ENCODE measurements around the gene ARL8B. TPM values are rescaled to one million over a fixed set of nuclear protein-coding genes. Genes with fewer than 3 reads are reported as not detected.
"Not testable (repeated sequence)": the region's sequence is repeated elsewhere in the genome, so short reads cannot be mapped to it uniquely, and the experiment has no call there.

ARL8B gene
- polyA plus RNA-seq, 10 donors, result 39.5 to 54.8 (median 47.7) TPM

DNA sequence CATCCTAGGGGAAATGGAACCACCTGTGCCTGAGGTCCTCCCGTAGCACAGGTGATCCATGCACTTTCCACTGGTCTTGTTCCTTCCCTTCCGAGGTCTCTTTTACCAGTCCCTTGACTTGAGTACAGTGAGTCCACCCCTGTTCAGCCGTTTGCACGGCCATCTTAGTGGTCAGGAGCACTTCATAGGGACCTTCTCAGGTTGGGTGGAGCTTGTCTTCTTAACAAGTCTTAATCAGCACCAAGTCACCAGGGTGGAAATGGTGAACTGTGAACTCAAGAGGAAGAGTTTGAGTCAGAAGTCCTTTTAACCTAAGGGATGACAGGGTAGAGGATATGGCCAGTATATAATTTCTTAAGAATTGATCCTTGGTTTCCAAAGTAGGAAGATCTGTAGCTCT lies 21.4 kb downstream of the ARL8B start:
- DNase-seq, result no peak

DNA sequence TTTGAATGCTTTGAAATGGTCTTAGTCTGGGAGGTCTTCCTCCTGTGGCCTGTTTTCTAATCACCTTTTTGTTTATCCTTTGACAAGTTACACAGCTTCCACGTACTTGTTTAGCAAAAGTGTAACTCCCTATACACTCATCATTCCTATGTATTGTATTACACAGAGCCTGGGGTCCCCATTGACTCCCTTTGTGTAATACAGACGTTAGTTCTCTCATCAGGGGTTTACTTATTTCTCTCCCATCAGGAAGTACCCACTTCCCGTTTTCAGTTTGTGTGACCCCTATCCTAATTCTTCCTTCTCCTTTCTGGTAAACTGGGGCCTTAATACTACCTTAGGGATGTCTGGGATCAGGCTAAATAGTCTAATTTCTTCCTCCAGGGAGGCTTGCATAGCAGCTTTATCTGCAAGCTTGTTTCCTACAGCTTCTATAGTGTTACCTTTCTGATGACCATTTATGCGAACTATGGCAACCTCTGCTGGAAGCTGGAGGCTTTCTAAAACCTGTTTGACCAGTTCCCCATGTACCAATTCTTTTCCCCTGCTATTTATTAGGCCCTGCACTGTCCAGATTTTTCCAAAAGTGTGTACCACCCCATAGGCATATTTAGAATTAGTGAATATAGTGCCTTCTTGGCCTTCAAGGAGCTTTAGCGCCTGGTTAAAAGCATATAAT lies 22.4 kb downstream of the ARL8B start:
- no peak for DNase-seq

DNA sequence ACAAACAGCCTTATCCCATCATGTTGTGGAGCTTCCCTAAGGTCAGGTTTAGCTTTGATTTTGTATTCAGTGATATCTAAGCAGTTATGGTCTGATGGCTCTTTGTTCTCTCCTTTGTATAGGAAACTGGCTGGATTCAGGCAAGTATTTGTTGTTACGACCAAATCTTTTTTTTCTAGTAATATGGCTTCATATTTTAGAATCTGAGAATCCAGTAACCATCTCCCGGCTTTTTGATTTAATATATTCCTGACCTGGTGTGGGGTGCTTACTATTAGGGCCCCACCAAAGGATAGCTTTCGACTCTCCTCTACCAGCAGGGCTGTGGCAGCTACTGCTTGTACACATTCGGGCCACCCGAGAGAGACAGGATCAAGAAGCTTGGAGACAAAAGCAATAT lies 23.0 kb downstream of the ARL8B start:
- no peak for DNase-seq

DNA sequence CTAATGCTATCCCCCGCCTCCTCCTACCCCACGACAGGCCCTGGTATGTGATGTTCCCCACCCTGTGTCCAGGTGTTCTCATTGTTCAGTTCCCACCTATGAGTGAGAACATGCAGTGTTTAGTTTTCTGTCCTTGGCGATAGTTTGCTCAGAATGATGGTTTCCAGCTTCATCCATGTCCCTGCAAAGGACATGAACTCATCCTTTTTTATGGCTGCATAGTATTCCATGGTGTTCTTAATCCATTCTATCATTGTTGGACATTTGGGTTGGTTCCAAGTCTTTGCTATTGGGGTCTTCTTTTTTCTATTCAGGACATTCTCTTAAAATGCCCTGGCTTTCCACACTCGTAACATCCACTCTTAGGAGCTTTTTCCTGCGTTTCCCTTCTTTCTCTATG lies 25.1 kb downstream of the ARL8B start:
- DNase-seq, result not testable (repeated sequence)

DNA sequence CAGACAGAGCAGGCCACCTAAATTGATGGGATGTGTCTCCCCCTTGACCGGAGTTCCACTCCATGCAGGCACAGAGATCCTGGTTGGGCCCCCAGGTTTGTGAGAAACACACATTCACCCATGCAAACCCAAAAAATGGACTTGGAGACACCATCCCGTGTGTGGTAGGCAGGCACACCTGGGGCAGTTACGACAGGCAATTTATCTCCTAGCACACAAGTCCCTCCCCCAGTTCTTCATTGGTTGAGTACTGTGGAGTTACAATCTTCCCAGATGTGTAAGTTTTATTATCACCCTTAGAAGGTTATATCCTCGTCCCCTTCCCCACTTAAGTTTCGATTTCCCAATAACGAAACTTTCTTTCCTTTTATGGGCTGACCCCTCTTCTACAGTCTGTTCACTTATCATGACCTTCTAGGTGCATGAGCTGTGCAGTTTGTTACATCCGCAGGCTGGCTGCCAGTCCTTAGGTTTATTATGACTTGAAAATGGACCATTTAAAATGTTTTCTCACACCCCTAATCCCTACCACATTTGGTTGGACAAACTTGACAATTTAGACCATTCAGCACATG lies 27.3 kb downstream of the ARL8B start:
- DNase-seq, result no peak

DNA sequence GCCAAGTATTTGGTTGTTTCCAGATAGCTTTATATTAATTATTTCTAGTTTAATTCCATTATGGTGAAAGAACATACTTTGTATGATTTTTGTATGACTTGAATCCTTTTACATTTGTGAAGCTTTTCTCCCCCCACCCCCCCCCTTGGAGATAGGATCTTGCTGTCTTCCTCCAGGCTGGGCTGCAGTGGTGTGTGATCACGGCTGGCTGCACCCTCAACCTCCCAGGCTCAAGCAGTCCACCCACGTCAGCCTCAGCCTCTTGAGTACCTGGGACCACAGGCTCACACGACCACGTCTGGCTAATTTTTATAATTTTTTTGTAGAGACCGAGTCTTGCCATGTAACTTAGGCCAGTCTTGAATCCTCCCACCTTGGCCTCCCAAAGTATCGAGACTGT lies 29.5 kb downstream of the ARL8B start:
- DNase-seq, result no peak

DNA sequence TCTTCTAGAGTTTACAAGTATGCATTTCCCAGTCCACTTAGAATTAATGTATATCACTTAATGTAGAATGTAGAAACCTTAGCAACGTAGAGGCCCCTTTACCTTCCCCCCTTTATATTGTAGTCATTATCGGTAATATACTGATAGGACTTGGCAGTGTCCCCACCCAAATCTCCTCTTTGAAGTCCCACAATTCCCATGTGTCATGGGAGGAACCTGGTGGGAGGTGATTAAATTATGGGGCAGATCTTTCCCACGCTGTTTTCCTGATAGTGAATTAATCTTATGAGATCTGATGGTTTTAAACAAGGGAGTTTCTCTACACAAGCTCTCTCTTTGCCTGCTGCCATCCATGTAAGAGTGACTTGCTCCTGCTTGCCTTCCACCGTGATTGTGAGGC lies 31.0 kb downstream of the ARL8B start:
- DNase-seq, result no peak

DNA sequence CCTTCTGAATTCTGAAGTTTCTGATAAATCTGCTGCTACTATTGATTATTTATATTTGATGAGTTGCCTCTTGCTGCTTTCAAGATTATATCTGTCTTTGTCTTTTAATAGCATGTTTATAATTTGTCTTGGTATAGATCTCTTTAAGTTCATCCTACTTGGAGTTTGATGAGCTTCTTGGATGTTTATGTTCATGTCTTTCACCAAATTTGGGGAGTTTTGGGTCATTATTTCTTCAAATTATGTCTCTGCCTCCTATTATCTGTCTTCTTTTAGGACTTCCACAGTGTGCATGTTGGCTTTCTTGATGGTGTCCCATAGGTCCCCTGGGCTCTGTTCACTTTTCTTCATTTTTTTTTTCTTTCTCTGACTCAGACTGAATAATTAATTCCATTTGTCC lies 33.1 kb downstream of the ARL8B start:
- DNase-seq, result no peak

DNA sequence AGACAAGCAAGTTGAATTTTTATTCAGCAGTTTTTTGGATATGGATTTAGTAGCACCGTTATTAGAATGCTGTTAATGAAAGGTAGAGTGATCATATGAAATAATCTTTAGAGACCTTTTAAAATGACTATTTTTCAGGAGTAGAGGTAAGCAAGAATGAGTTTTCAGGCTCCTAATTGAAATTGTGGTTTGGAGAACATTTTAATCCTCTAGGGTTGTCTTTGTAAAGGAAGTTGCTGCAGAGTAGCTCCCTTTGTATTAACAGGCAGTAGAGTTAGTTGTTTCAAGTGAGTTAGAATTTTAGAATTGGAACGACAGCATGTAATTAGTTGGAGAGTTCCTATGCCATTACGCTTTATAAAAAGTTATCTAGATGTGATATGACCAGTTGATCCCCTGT lies 38.2 kb downstream of the ARL8B start:
- DNase-seq, result no peak

DNA sequence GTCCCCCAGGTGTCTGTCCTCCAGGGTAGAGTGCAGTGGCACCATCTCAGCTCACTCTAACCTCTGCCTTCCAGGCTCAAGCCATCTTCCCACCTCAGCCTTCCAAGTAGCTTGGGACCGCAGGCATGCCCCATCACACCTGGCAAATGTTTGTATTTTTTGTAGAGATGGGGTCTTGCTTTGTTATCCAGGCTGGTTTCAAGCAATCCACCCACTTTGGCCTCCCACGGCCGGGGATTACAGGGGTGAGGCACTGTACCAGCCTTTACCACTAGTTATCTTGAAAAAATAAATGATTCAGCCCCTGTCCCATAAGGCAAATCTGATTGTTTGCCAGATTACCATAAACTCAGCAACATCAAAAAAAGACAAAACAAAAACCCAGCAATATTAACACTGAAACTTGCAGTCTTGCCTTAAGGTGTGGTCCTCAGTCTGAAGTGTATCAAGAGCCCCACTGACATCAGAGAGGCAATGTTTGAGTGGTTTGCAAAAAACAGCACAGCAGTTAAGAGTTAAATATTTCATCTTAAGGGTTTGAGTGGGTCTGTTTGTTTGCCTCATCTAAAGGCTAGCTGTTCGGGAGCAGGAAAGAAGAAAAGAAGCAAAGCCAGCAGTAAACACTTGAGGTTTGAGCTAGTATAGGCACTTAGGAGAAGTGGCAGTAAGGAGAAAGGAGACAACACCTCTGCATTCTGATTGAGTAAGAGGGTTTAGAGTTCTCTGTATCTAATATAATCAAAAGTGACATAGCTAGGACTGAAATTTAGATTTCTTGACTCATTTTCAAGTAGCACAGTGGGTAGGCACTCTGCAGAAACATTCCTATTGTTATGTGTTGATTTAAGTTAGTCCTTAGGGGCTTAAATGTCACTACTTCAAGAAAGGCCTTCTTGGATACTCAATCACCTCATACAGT lies 39.1 kb downstream of the ARL8B start:
- DNase-seq, result no peak

DNA sequence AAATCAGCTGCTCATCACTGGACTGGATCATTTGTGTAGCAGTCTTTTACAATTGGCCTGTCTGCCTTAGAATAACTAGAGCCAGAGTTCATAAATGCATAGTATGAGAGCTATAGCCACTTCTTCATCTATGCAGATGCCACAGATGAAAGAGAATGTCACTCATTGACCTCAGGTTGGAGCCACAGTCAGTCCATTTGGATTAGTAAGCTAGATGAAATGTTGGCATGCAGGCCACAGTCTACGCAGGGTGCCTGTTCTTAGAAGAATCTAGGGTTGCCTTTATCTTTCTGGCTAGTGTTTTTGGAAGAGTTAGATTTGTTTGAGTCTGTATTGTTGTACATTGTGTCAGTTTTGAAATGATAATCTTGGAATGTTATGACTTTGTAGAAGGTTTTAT lies 40.0 kb downstream of the ARL8B start:
- DNase-seq, result no peak

DNA sequence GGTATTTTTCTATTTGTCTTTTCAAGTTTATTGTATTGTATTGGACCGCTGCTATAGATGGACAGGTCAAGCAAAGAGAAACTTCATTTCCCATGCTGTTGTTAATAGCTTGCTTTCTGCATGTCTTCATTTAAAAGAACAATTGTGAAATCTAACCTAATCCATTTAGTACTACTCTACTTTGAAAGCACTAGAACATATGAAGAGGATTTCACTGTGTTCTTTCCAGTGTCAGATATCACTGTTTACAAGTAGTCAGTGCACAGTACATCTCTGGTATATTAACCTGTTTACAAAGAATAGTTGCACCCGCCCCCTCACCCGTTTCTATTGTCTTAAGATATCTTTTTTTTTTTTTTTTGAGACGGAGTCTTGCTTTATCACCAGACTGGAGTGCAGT lies 43.6 kb downstream of the ARL8B start:
- no peak for DNase-seq

DNA sequence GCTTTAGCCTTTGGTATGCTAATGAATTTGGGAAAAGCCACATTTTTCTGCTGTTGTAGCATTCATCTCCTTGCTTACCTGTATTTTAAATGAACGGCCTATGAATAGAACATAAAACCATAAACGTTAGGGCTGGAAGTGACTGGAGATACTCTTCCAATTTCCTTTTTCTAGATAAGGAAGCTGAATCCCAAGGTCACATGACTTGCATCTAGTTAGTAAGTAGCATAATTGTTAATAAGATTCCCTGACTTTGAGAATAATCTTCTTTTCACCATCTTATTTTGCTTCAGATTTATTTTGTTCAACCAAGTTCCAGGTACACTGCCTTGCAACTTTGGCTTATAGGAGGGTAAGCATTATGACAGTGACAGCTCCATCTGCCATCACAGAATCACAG lies 44.8 kb downstream of the ARL8B start:
- no peak for DNase-seq

DNA sequence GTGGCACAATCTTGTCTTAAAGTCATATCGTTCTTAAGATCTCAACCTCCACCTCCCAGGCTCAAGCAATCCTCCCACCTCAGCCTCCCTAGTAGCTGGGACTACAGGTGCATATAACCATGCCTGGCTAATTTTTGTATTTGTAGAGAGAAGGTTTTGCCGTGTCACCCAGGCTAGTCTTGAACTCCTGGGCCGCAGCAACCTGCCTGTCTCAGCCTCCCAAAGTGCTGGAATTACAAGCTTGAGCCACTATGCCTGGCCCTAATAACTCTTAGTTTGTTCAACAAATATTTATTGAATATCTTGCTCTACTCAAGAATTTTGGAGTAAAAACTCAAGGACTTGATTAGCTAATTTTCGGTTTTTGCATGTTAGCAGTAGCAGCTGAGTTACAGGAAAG lies 46.0 kb downstream of the ARL8B start:
- no peak for DNase-seq

DNA sequence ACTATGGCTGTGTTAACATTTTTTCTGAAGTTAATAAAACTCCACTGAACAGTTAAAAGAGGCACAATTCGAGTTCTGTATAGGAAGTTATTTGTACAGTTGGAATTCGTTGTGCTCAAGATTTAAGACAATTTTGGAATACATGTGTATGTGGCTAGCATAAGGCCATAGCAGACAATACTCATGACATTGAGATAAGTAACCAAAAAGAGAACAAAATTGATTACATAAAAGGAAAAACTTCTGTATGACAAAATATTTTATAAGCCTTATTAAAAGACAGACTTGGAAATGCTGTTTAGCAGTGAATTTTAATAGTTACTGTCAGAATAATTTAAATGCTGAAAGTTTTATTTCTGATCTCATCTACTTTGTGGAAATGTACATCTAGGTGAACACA lies 47.7 kb downstream of the ARL8B start:
- no peak for DNase-seq

DNA sequence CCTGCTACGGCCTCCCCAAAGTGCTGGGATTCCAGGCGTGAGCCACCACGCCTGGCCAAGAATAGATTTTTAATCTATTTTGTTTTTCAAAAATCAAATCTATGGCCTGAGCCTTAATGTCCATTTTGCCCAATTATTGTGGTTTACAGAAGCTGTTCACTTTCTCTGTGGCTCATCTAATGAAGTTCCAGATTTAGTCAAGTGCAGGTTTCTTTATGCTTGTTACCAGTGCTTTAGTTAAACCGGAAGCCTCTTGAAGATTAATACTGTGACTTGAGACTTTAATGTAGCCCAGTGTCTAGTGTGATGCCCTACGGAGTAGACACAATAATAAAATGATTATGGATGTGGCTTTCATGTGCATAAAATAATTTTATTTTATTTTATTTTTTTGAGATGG lies 48.9 kb downstream of the ARL8B start:
- DNase-seq, result no peak

DNA sequence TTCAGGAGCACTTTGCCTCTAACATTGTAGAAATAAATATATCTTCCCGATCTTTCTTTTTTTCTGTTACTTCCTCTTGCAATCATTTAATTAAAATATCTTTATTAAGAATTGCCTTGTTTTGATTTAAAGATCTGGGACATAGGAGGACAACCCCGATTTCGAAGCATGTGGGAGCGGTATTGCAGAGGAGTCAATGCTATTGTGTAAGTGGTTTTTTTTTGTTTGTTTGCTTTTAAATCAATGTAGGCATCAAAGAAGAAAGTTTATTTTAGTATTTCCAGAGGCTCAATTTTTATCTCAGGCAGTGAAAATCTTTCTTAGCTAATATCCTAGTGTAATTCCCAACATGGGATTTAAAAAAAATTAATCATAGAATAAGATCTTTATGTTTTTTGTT lies 49.9 kb downstream of the ARL8B start:
- DNase-seq, result no peak

DNA sequence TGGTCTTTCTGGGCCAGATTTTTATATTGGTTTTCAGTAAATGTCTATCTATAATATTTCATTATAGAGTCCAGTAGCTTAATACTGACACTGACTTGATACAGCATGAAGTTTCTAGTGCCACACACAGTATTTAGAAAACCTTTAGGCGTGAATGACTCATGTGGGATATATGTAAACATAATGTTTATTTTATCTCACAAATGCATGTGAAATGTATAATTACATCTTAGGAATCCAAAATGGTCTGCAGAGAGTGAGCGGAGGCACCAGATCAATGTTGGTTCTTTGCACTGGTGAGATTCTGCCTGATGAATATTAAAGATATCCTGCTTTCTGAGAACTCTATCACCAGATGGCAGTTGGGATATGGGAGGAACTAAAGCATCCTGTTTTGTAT lies 56.9 kb downstream of the ARL8B start:
- not testable (repeated sequence) for DNase-seq

DNA sequence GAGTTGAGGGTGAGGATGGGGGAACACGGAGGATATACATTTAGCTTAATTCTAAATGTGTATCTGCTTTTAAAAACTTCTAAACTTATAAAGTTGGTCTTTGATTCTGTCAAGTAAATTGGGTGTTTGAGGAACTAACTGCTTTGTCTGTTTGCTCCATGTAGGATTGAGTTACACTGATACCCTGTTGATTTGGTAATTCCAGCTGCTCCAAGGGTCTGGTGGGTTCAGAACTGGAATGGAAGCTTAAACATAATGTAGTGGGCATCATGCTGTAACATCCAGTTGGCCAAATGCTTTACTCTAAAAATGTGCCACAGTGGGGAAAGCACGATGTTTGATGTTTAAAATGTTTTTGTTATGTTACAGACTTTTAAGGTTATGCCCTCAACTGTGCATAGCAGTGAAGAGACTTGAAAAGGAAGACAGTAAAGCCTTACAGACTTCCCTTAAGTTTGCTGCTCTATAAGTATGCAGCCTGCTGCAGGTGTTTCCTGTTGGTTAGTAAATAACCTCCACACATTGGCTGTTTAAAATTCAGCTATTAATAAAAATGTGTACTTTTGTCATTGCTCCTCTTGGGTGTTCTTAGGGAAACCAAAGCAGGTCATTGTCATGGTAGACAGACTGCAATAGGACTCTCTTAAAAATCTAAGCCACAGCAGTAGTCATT lies 59.5 kb downstream of the ARL8B start:
- no peak for DNase-seq

DNA sequence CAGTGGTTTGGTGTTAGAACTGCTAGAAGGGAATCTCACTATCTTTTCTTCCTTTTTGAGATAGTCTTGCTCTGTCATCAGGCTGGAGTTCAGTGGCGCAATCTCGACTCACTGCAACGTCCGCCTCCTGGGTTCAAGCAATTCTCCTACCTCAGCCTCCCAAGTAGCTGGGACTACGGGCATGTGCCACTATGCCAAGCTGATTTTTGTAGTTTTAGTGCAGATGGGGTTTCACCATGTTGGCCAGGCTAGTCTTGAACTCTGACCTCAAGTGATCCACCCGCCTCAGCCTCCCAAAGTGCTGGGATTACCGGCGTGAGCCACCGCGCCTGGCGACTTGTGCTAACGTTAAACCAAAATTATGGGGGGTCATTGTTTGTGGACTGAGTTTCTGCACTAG lies 61.6 kb downstream of the ARL8B start:
- not testable (repeated sequence) for DNase-seq

DNA sequence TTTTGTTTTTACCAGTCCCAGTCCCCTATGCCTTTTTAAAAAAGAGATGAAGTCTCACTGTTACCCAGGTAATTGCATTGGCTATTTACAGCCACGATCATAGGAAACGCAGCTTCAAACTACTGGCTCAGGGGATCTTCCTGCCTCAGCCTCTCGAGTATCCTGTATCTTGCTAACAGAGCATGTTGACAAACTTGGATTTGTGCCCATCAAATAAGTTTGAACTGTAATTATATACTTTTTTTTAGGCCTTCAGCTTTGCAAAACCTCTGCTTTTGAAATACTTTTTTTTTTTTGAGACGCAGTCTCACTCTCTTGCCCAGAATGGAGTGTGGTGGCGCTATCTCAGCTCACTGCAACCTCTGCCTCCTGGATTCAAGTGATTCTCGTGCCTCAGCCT lies 62.4 kb downstream of the ARL8B start:
- DNase-seq, result no peak

DNA sequence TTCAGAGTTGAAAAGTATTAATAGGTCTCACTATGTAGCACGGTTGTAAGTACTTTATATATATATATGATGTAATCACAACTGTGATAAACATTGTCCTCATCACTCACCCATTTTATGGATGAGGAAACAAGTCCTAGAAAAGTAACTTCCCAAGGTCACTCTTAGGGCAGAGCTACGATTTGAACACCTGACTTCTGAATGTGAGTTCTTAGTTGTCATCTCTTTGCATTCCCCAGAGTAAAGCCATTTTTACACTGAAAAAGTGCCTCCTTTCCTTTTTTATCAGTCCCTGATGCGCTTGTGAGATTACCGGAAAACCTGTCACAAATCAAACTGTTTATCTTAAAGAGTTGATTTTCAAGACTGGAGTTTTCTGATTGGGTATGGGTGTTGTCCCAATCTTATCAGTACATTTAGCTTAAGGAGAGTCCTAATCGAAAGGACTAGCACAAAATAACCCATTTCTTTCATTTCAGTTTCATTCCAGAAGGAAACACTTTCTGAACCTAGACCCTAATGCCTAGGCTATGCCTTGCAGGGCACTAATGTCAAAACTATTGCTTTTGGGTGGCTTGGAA lies 63.1 kb downstream of the ARL8B start:
- no peak for DNase-seq

Measured in muscle of back (tissue), 11 donors.